Parathyroid adenoma (tissue), 2 donors: ENCODE data around the gene SIAH1.
"Not testable (repeated sequence)": the region's sequence is repeated elsewhere in the genome, so short reads cannot be mapped to it uniquely, and the experiment has no call there.

Source experiments
- H2AFZ ChIP-seq: fragments of 300-600 bp; sonication (generic); one replicate; pipeline ENCODE4 v1.7.0; 2017; ENCODE audit warnings: antibody characterized with exemption, mild to moderate bottlenecking
- H3K27ac ChIP-seq: fragments of 300-600 bp; sonication (generic); one replicate; pipeline ENCODE4 v1.7.0; 2017
- H3K27me3 ChIP-seq: fragments of 300-600 bp; sonication (generic); one replicate; pipeline ENCODE4 v1.7.0; 2017; ENCODE audit warnings: low read length; ENCODE audit not compliant: control insufficient read depth, insufficient read depth
- H3K36me3 ChIP-seq: fragments of 300-600 bp; sonication (generic); one replicate; pipeline ENCODE4 v1.7.0; 2017; ENCODE audit warnings: low read length; ENCODE audit not compliant: control insufficient read depth, insufficient read depth
- H3K4me1 ChIP-seq: fragments of 300-600 bp; sonication (generic); one replicate; pipeline ENCODE4 v1.7.0; 2017; ENCODE audit warnings: control low read depth
- H3K4me2 ChIP-seq: fragments of 300-600 bp; sonication (generic); one replicate; pipeline ENCODE4 v1.7.0; 2017; ENCODE audit warnings: low read length
- H3K4me3 ChIP-seq: fragments of 300-600 bp; sonication (generic); one replicate; pipeline ENCODE4 v1.7.0; 2017; ENCODE audit warnings: low read depth, low read length
- H3K79me2 ChIP-seq: fragments of 300-600 bp; sonication (generic); one replicate; pipeline ENCODE4 v1.7.0; 2017; ENCODE audit warnings: control low read depth
- H3K9ac ChIP-seq: fragments of 300-600 bp; sonication (generic); one replicate; pipeline ENCODE4 v1.7.0; 2017; ENCODE audit warnings: mild to moderate bottlenecking
- H3K9me3 ChIP-seq: fragments of 300-600 bp; sonication (generic); one replicate; pipeline ENCODE4 v1.7.0; 2017; ENCODE audit warnings: low read length; ENCODE audit not compliant: control insufficient read depth
- CTCF ChIP-seq: fragments of 300-600 bp; sonication (generic); IDR thresholded peaks from one replicate; pipeline ENCODE4 v1.7.0; 2017; ENCODE audit warnings: antibody characterized with exemption, mild to moderate bottlenecking
- donor health status: primary hyperparathyroidism.

Gene SIAH1

GRCh38 chr16:48405907-48406306, 20.7 kb upstream of the SIAH1 start:
- H2AFZ ChIP-seq, result no peak overlapping the region
- TF ChIP-seq CTCF, result no peak

GRCh38 chr16:48405153-48405552, 19.9 kb upstream of the SIAH1 start:
- no peaks in the 10 kb centered on the region for H3K9me3 ChIP-seq
- H3K36me3 ChIP-seq, result no peaks in the 10 kb centered on the region
- no peak overlapping the region for H3K4me3 ChIP-seq
- H3K4me1 ChIP-seq, result no peaks in the 10 kb centered on the region
- TF ChIP-seq CTCF, result no peak
- H3K27me3 ChIP-seq, result no peaks in the 10 kb centered on the region
- no peak overlapping the region for H3K9ac ChIP-seq
- H3K27ac ChIP-seq, result no peak overlapping the region
- no peak overlapping the region for H3K4me2 ChIP-seq
- no peak overlapping the region for H2AFZ ChIP-seq
- no peaks in the 10 kb centered on the region for H3K79me2 ChIP-seq

More at GRCh38 chr16:48405907-48406306, 20.7 kb upstream of the SIAH1 start:
- no peak overlapping the region for H3K4me2 ChIP-seq
- H3K9ac ChIP-seq, result no peak overlapping the region
- no peaks in the 10 kb centered on the region for H3K36me3 ChIP-seq
- H3K79me2 ChIP-seq, result no peaks in the 10 kb centered on the region
- no peaks in the 10 kb centered on the region for H3K9me3 ChIP-seq
- no peaks in the 10 kb centered on the region for H3K4me1 ChIP-seq
- H3K27ac ChIP-seq, result no peak overlapping the region
- no peaks in the 10 kb centered on the region for H3K27me3 ChIP-seq
- no peak overlapping the region for H3K4me3 ChIP-seq

GRCh38 chr16:48402547-48402946, 17.3 kb upstream of the SIAH1 start:
- not testable (repeated sequence) for H3K4me3 ChIP-seq, H3K27me3 ChIP-seq, H2AFZ ChIP-seq, H3K4me1 ChIP-seq, H3K36me3 ChIP-seq, H3K79me2 ChIP-seq, H3K9ac ChIP-seq, H3K27ac ChIP-seq, H3K9me3 ChIP-seq, H3K4me2 ChIP-seq

- no peak overlapping the region for H3K9ac ChIP-seq
- no peak overlapping the region for H3K27ac ChIP-seq
- TF ChIP-seq CTCF, result no peak
- H3K9me3 ChIP-seq, result no peaks in the 10 kb centered on the region
- peaks cover 9% of the 10 kb centered on the region for H3K4me1 ChIP-seq
- no peak overlapping the region for H3K4me3 ChIP-seq
- H3K27me3 ChIP-seq, result no peaks in the 10 kb centered on the region
- H3K36me3 ChIP-seq, result no peaks in the 10 kb centered on the region
- H2AFZ ChIP-seq, result no peak overlapping the region
- no peaks in the 10 kb centered on the region for H3K79me2 ChIP-seq
- H3K4me2 ChIP-seq, result no peak overlapping the region
Observed at GRCh38 chr16:48395375-48395774, 10.2 kb upstream of the SIAH1 start.

- H3K36me3 ChIP-seq, result no peaks in the 10 kb centered on the region
- peak overlapping the region; percentile 82 for H2AFZ ChIP-seq
- peaks cover 9% of the 10 kb centered on the region for H3K4me1 ChIP-seq
- TF ChIP-seq CTCF, result no peak
- H3K9me3 ChIP-seq, result no peaks in the 10 kb centered on the region
- no peaks in the 10 kb centered on the region for H3K27me3 ChIP-seq
- H3K79me2 ChIP-seq, result no peaks in the 10 kb centered on the region
- H3K27ac ChIP-seq, result no peak overlapping the region
- no peak overlapping the region for H3K9ac ChIP-seq
- no peak overlapping the region for H3K4me3 ChIP-seq
- H3K4me2 ChIP-seq, result no peak overlapping the region
Observed at GRCh38 chr16:48394355-48394703, 9.1 kb upstream of the SIAH1 start.
